MM.1S (cell line): ENCODE measurements around the gene ANKRD24.

Experiments
- DNase-seq: peaks from one replicate; pipeline ENCODE4 v3.0.0-alpha.2; 2015
- H2AFZ ChIP-seq: fragments of 300-600 bp; sonication (generic); 2 replicates; pipeline ENCODE4 v1.6.0; 2016; ENCODE audit warnings: antibody characterized with exemption, low read length
- H3F3A ChIP-seq: fragments of 300-600 bp; sonication (generic); 2 replicates; pipeline ENCODE4 v1.6.1; 2016; ENCODE audit warnings: mild to moderate bottlenecking, antibody characterized with exemption, low read length, moderate library complexity, mixed read lengths; ENCODE audit not compliant: insufficient read depth
- H3K27ac ChIP-seq: fragments of 300-600 bp; sonication (generic); 2 replicates; pipeline ENCODE4 v1.5.1; 2016; ENCODE audit warnings: mild to moderate bottlenecking, low read length
- H3K27me3 ChIP-seq: fragments of 300-600 bp; sonication (generic); replicated peaks from 2 replicates; pipeline ENCODE4 v1.6.0; 2016; ENCODE audit warnings: low read length; ENCODE audit not compliant: insufficient read depth
- H3K36me3 ChIP-seq: fragments of 300-600 bp; sonication (generic); replicated peaks from 2 replicates; pipeline ENCODE4 v1.6.1; 2016; ENCODE audit warnings: mild to moderate bottlenecking, low read length, mixed read lengths; ENCODE audit not compliant: insufficient read depth
- H3K4me1 ChIP-seq: fragments of 300-600 bp; sonication (generic); 2 replicates; pipeline ENCODE4 v1.6.1; 2016; ENCODE audit warnings: low read length, mixed read lengths
- H3K4me2 ChIP-seq: fragments of 300-600 bp; sonication (generic); 2 replicates; pipeline ENCODE4 v1.6.0; 2016; ENCODE audit warnings: low read depth, low read length
- H3K4me3 ChIP-seq: fragments of 300-600 bp; sonication (generic); 2 replicates; pipeline ENCODE4 v1.5.1; 2016; ENCODE audit warnings: low read length, mixed read lengths
- H3K79me2 ChIP-seq: fragments of 300-600 bp; sonication (generic); 2 replicates; pipeline ENCODE4 v1.6.1; 2016; ENCODE audit warnings: mixed run types, low read length, mixed read lengths
- H3K9ac ChIP-seq: fragments of 300-600 bp; sonication (generic); 2 replicates; pipeline ENCODE4 v1.6.1; 2016; ENCODE audit warnings: low read length, mixed read lengths
- H3K9me2 ChIP-seq: fragments of 300-600 bp; sonication (generic); replicated peaks from 2 replicates; pipeline ENCODE4 v1.6.1; 2016; ENCODE audit warnings: mild to moderate bottlenecking, low read length, mixed read lengths; ENCODE audit not compliant: insufficient read depth
- H3K9me3 ChIP-seq: fragments of 300-600 bp; sonication (generic); replicated peaks from 2 replicates; pipeline ENCODE4 v1.6.1; 2016; ENCODE audit warnings: mild to moderate bottlenecking, low read length, mixed read lengths; ENCODE audit not compliant: insufficient read depth
- H4K20me1 ChIP-seq: fragments of 300-600 bp; sonication (generic); 2 replicates; pipeline ENCODE4 v1.6.1; 2016; ENCODE audit warnings: mild to moderate bottlenecking, low read length, moderate library complexity, mixed read lengths; ENCODE audit not compliant: insufficient read depth
- CTCF ChIP-seq: fragments of 300-600 bp; sonication (generic); IDR thresholded peaks from 2 replicates; pipeline ENCODE4 v1.5.1; 2016; ENCODE audit warnings: antibody characterized with exemption, low read length, mixed read lengths
- EZH2 ChIP-seq: fragments of 300-600 bp; sonication (generic); optimal IDR thresholded peaks from 2 replicates; pipeline ENCODE3; 2017; ENCODE audit warnings: low read depth, mild to moderate bottlenecking, antibody characterized with exemption, low read length, mixed read lengths
- EZH2phosphoT487 ChIP-seq: fragments of 300-600 bp; sonication (generic); IDR thresholded peaks from 2 replicates; pipeline ENCODE4 v1.6.1; 2018; ENCODE audit warnings: antibody characterized with exemption, low read length

ANKRD24 gene

GRCh38 chr19:4232614-4233281, 50.3 kb downstream of the ANKRD24 start:
- no peaks in the 10 kb centered on the region for H3K4me1 ChIP-seq
- H3F3A ChIP-seq, result no peaks in the 10 kb centered on the region
- H3K27ac ChIP-seq, result no peak overlapping the region

GRCh38 chr19:4233282-4233853, 50.9 kb downstream of the ANKRD24 start:
- DNase-seq, result peak; percentile 54
- no peak overlapping the region for H3K9ac ChIP-seq

More at GRCh38 chr19:4232614-4233281, 50.3 kb downstream of the ANKRD24 start:
- DNase-seq, result no peak
- Histone ChIP-seq H3K79me2 (no peaks in the 10 kb centered on the region), H3K9me2 (no peaks in the 10 kb centered on the region), H3K4me3 (no peak overlapping the region), H3K27me3 (peaks cover 94% of the 10 kb centered on the region), H4K20me1 (no peaks in the 10 kb centered on the region), H3K36me3 (no peaks in the 10 kb centered on the region), H3K4me2 (no peak overlapping the region), H3K9me3 (no peaks in the 10 kb centered on the region), H2AFZ (no peak overlapping the region), H3K9ac (no peak overlapping the region)
- TF ChIP-seq EZH2 (no peak), EZH2phosphoT487 (no peak), CTCF (no peak)

GRCh38 chr19:4234142-4234861, 51.8 kb downstream of the ANKRD24 start:
- Histone ChIP-seq H3K36me3 (no peaks in the 10 kb centered on the region), H3K9ac (no peak overlapping the region), H2AFZ (no peak overlapping the region), H3K9me3 (no peaks in the 10 kb centered on the region), H3K4me3 (no peak overlapping the region), H3K4me1 (no peaks in the 10 kb centered on the region), H3K27ac (no peak overlapping the region), H3K27me3 (peaks cover 91% of the 10 kb centered on the region), H3F3A (no peaks in the 10 kb centered on the region), H3K9me2 (no peaks in the 10 kb centered on the region), H4K20me1 (no peaks in the 10 kb centered on the region), H3K79me2 (no peaks in the 10 kb centered on the region), H3K4me2 (no peak overlapping the region)
- DNase-seq, result no peak
- TF ChIP-seq EZH2 (no peak), EZH2phosphoT487 (no peak), CTCF (no peak)

More at GRCh38 chr19:4233282-4233853, 50.9 kb downstream of the ANKRD24 start:
- no peaks in the 10 kb centered on the region for H3K9me2 ChIP-seq
- no peaks in the 10 kb centered on the region for H3K4me1 ChIP-seq
- TF ChIP-seq EZH2phosphoT487 (no peak), EZH2 (no peak), CTCF (peak; percentile 90)
- H3K4me3 ChIP-seq, result no peak overlapping the region
- no peak overlapping the region for H3K4me2 ChIP-seq
- H2AFZ ChIP-seq, result no peak overlapping the region
- no peaks in the 10 kb centered on the region for H3F3A ChIP-seq
- H3K27me3 ChIP-seq, result peaks cover 91% of the 10 kb centered on the region
- H3K9me3 ChIP-seq, result no peaks in the 10 kb centered on the region
- H3K36me3 ChIP-seq, result no peaks in the 10 kb centered on the region
- H3K79me2 ChIP-seq, result no peaks in the 10 kb centered on the region
- no peak overlapping the region for H3K27ac ChIP-seq
- H4K20me1 ChIP-seq, result no peaks in the 10 kb centered on the region
